NCI-H2107 treated with DMSO at 0.1 percent for 48 hours (cell line): ENCODE data around the gene SCFD2.
A peak's percentile ranks its signal among the peaks of the same experiment; 100 is the strongest.

Experiments
- DNase-seq: peaks from one replicate; lab custom pipeline; 2025; ENCODE audit not compliant: unreplicated experiment; lab: John Stamatoyannopoulos, UW

SCFD2 gene

DNA sequence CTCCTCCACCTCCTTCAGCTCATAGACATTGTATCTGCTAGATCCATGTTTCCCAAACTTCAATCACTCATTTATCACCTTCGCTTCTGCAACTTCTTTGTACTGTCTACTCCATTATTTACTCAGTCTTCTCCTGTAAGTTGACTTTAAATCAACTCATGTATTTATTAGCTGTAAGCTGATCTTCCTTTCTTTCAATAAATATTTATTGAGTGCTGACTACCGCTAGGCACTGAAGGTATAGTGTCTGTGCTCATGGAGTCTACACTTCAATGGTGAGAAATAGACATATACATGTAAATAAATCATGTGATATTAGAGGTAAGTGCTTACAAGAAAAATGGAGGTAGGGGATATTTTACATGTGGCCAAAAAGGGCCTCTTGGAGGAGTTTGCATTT is 429.1 kb downstream of the SCFD2 start:
- DNase-seq, result no peak

GRCh38 chr4:52935317-52935716 is 430.5 kb downstream of the SCFD2 start:
- no peak for DNase-seq

GRCh38 chr4:52933738-52934137 is 432.1 kb downstream of the SCFD2 start:
- DNase-seq, result no peak

GRCh38 chr4:52932591-52933470 is 433.0 kb downstream of the SCFD2 start:
- no peak for DNase-seq

DNA sequence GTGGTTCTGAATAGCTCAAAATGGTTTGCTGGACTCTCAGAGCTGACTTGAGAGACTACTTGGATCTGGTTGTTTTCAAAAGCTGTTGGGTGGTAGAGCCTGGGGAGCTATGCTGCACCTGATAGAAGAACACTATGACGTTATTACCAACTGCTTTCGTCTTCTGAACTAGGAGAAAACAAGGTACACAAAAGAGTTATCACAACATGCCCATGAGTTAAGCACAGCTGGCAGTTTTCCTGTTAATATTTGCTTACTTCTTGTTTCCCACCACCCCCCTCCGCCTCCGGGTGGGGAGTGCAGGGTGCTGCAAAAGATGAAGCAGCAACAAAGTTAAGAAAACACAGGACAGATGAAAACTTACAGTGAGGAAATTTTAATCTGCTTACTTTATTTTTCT is 434.6 kb downstream of the SCFD2 start:
- DNase-seq, result no peak

DNA sequence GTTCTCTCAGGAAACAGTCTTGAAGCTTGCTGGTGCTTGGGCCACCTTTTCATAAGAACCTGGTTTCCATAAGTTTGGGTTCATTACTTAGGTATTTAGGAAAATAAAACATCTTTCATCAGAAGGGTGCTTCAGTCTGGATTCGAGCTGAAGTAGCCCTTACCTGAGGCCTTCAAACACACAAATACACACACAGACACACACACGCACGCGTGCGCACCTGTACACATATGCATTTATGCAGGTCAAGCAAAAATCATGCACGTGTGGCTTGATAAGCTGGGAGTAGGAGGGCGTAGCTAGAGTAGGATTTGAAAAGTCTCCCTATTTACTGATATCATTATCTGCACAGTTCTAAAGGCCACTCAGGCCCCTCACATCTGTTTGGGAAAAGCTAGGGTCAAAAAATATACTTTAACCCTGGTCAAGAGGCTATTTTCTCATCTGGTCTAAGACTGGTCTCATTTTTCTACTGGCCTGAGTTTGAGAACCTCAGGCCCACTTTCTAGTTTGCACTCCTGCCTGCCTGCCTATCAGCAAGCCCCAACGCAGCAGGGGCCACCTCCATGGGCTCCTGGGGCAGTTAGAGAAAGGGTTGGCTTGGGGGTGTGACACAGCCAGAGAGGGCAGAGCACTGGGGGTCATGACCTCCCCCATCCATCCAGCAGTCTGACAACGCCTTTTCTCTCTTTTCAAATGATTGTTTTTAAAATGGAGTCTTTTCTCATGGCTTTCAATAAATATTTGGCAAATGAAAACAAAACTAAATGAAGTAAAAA is 439.5 kb downstream of the SCFD2 start:
- DNase-seq, result no peak

GRCh38 chr4:52925531-52925968 is 440.3 kb downstream of the SCFD2 start:
- peak; percentile 13 for DNase-seq

DNA sequence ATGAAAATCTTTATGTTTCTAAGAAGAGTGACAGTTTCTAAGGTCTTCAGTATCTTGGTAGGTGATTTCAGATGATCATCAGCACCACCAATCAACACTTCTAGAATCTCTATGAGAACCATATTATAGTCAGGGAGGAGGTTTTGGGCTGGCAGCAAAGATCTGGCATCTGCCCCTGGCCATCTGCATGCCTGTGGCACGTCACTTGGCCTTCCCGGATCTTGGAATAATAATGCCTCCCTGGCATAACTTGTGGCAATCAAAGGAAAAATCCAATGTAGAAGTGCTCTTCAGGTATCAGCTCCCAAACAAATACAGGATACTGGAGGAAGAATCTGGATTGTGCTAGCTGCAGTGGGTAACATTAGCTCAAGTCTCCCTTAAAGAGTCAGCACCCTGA is 446.4 kb downstream of the SCFD2 start:
- no peak for DNase-seq

- no peak for DNase-seq
Measured at GRCh38 chr4:52917817-52918216, 448.0 kb downstream of the SCFD2 start.

DNA sequence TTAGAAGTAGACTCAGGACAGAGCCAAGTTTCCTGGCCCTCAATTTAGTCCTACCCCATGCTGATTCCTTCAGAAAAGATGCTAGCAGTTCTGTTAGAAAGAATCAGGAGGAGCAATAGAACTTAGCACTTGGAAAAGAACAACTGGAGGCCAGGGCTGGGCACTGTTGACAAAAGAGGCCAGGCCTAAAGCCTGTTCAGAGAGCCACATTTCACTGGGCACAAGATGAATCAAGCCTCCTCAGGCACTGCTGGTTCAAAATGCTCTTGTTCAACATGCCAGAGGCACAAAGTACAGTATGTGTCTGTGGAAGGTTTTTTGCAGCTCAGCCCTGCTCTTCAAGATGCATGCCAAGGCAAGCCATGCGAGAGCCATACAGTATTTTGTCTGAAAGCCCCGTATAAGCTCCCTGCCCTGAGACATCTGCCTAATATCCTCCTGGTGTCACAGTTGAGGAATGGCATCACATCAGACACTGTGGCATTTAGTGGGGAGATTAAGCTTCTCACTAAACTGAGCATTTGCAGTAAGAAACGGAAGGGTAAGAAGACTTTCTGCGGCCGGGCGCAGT is 450.0 kb downstream of the SCFD2 start:
- no peak for DNase-seq

DNA sequence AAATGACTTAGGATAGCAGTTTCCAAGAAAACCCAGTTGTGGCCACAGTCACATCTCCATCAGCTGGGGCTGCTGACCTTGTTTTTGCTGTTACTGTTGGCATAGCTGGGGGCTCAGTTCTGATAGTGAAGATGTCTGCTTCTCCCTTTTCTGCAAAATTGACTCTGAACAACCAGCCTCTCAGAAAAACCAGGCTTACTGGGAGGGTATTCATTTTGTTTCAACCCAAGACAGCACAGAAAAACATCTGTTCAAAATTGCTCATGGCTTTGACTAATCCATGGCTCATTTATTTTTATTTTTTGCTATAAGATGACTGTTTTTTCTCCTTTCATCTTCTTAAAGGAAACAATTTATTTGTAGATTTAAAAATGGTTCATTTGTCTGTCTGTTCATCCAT is 450.7 kb downstream of the SCFD2 start:
- DNase-seq, result no peak

DNA sequence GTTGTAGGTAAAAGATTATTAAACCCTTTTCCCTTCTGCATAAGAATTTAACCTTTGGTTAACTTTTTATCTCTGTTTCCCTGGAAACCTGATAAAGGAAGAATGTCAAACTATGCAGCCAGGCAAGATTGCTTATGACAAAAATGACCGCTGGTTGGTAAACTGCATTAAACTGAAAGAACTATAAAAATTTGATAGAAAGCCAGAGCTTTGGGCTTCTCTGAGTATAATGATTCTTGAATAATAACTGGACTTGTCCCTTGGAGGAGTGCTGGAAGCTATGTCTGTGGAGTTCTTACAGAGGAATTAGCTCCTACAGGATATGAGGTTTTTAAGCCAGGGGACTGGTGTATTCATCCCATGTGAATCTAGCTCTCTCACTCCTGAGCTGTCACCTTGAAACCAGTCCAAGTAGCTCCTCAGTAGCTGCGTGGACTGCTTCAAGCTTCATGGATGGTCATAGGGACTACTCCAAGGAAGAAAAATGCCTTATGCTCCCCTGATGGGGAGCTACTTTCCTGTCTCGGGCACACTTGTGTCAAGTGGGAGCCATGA is 451.7 kb downstream of the SCFD2 start:
- no peak for DNase-seq

DNA sequence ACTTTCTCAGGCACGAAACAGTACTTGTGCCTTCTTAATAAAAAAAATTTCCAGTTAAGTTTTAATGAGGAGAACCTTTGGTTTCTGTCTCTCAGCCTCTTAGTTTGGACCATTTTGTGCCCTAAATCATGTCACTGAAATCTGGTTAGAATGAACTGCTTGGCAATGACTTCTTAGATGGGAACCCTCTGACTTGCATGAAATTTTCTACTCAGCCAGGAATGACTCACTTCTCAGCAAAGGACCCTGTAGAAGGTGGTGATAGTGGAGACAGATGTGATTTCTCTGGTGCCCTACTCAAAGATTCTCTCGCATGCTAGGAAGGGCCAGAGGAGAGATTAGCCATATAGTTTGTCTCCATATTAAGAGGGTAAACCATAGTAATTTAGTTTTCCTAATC is 453.3 kb downstream of the SCFD2 start:
- DNase-seq, result no peak

- DNase-seq, result peak; percentile 13
Measured at GRCh38 chr4:52911684-52912294, 454.1 kb downstream of the SCFD2 start.

DNA sequence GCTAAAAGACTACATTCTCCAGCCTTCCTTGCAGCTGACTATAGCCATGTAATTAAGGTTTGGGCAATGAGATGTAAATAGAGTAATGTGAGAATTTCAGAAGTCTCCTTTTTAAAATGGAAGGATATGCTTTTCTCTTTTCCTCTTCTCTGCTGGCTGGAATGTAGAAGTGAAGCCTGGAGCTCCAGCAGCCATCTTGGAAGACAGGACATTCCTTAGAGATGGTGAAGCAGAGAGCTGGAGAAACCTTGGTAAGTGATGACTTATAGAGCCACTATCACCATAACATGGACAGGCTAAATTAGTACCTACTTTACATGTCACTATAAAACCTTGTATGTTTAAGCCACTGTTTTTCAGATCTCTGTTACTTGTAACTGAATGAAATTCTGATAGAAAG is 455.7 kb downstream of the SCFD2 start:
- DNase-seq, result no peak

- no peak for DNase-seq
Measured at GRCh38 chr4:52907510-52907909, 458.4 kb downstream of the SCFD2 start.

DNA sequence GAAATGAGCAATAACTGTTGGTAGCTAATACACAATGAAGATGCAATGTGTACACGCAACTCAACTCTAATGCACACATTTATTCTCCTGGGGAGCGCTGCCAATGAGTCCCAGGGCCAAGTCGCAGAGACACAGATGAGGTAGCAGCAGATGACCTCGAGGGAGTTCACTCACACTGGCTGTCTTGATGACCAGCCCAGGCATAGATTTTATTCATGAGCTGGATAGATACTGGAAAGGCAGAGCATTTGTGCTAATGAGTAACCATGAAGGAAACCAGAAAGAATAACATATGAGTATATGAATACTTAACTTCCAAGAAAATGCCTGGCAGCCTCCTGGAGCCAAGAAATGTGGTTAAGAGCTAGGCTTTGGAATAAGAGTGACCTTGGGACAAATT is 461.4 kb downstream of the SCFD2 start:
- no peak for DNase-seq

DNA sequence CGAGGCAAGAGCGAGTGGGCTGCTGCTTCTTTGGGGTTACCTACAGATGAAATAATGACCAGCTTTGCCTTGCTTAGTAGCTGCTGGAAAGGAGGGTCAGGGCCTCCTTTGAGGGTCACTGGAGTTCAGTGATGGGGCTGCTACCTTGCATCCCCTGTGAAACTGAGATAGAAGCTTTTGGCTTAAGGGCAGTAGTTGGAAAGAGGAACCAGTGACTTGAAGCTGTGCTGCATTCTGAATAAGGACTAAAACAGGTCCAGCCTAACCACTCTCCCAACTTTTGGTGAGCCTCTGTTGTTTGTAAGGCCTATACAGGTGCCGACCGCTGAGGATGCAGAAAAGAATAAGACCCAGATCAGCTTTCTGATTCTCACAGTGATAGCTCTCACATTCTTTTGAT is 462.6 kb downstream of the SCFD2 start:
- no peak for DNase-seq

- no peak for DNase-seq
Measured at GRCh38 chr4:52894443-52894842, 471.4 kb downstream of the SCFD2 start.

DNA sequence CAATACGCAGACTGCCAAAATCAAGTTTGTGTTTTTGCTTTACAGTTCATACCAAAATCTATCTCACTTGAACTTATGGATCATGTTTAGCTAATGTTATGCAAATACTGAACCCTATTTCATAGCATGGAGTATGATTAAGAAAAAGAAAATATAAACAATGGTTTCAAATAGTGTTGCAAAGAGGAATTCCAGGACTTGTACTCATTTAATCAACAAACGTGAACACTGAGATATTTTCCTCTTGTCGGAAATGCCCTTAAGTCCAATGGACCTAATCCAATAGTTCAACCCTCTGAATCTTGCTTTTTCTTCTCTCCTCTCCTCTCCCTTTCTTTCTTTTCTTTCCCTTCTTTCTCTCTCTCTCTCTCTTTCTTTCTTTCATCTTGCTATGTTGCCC is 473.0 kb downstream of the SCFD2 start:
- no peak for DNase-seq

DNA sequence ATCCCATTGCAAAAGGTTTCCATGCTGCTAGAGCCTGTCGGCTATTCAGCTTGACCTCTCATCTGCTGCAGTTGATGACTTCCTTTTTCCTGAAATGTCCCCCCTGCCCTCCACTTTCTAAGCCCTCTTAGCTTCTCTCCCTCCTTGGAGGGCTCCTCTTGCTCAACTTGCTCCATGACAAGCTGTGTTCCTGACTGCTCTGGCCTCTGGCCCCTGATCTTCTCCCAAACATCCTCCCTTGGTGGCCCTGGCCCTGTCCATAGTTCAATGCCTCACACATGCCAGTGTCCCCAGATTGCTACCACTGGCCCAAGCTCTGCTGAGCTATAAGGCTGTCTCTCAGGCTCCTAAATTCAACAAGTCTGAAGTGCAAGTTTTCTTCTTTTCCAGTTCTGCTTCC is 474.1 kb downstream of the SCFD2 start:
- no peak for DNase-seq
